WTC11 (cell line): ENCODE measurements around the gene MRPL14.

Source experiments
- ATF1 ChIP-seq: sonication (generic); formaldehyde crosslinking; IDR thresholded peaks from 2 replicates; pipeline ENCODE4 v1.8.1; 2023; ENCODE audit warnings: mild to moderate bottlenecking, moderate library complexity, missing genetic modification reagents
- CTCF ChIP-seq: fragments of 200-600 bp; IDR thresholded peaks from 2 replicates; pipeline ENCODE4 v1.8.0; 2022; ENCODE audit warnings: antibody characterized with exemption
- NR1H2 ChIP-seq: sonication (generic); formaldehyde crosslinking; IDR thresholded peaks from 2 replicates; pipeline ENCODE4 v1.9.0; 2021; ENCODE audit warnings: mild to moderate bottlenecking, moderate library complexity, missing genetic modification reagents
- NR3C1 ChIP-seq: sonication (generic); formaldehyde crosslinking; conservative IDR thresholded peaks from 2 replicates; pipeline ENCODE4 v1.8.1; 2023; ENCODE audit warnings: low read depth, mild to moderate bottlenecking, missing genetic modification reagents
- RELA ChIP-seq: sonication (generic); formaldehyde crosslinking; IDR thresholded peaks from 2 replicates; pipeline ENCODE4 v1.8.1; 2022; ENCODE audit warnings: missing genetic modification reagents, mild to moderate bottlenecking, borderline replicate concordance
- RORB ChIP-seq: fragments of 250-450 bp; sonication (Bioruptor Pico); IDR thresholded peaks from 2 replicates; pipeline ENCODE4 v1.9.0; 2021; ENCODE audit warnings: mild to moderate bottlenecking
- TF ChIP-seq, protein P1 (sequence below): sonication (generic); formaldehyde crosslinking; conservative IDR thresholded peaks from 2 replicates; pipeline ENCODE4 v1.8.1; 2023; ENCODE audit warnings: mild to moderate bottlenecking, low read depth, missing genetic modification reagents, moderate library complexity

GRCh38 chr6:44082872-44083321 is 44.4 kb downstream of the MRPL14 start:
- TF ChIP-seq NR1H2 (CRISPR knock-in tag) (no peak), CTCF (no peak), RORB (CRISPR knock-in tag) (no peak), RELA (CRISPR knock-in tag) (no peak), ATF1 (CRISPR knock-in tag) (no peak), NR3C1 (CRISPR knock-in tag) (no peak)
- TF ChIP-seq, protein P1, sequence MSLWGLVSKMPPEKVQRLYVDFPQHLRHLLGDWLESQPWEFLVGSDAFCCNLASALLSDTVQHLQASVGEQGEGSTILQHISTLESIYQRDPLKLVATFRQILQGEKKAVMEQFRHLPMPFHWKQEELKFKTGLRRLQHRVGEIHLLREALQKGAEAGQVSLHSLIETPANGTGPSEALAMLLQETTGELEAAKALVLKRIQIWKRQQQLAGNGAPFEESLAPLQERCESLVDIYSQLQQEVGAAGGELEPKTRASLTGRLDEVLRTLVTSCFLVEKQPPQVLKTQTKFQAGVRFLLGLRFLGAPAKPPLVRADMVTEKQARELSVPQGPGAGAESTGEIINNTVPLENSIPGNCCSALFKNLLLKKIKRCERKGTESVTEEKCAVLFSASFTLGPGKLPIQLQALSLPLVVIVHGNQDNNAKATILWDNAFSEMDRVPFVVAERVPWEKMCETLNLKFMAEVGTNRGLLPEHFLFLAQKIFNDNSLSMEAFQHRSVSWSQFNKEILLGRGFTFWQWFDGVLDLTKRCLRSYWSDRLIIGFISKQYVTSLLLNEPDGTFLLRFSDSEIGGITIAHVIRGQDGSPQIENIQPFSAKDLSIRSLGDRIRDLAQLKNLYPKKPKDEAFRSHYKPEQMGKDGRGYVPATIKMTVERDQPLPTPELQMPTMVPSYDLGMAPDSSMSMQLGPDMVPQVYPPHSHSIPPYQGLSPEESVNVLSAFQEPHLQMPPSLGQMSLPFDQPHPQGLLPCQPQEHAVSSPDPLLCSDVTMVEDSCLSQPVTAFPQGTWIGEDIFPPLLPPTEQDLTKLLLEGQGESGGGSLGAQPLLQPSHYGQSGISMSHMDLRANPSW (CRISPR knock-in tag): no peak
